ENCODE measurements around the gene PNPLA5. TPM values are rescaled to one million over a fixed set of nuclear protein-coding genes. Genes with fewer than 3 reads are reported as not detected.

The PNPLA5 gene
- total and polyA plus RNA-seq, 2 of the 13 experiments (the other 11 are each of a cell fraction or from before 2014, with no cell fraction given): not detected

- BruUV-seq (replicated peaks): no TSS peak
- Histone ChIP-seq H3K27ac (ENCODE audit: extremely low read length, insufficient read depth, low read length) (no peak overlapping the region), H3K27me3 (ENCODE audit: control insufficient read depth in 1 of 2, insufficient read depth in 2 of 2, low read length in 2 of 2) (peaks cover 0 to 10% of the 10 kb centered on the region in 2 experiments; a peak in 2 of 5 replicates), H3K36me3 (replicated peaks in 1 of 2; ENCODE audit: control insufficient read depth in 1 of 2, insufficient read depth in 2 of 2, low read length in 2 of 2) (no peaks in the 10 kb centered on the region), H2AFZ (ENCODE audit: low read length) (no peak overlapping the region), H3K4me3 (replicated peaks in 1 of 3; ENCODE audit: insufficient read depth in 1 of 3, low read depth in 2 of 3, low read length in 3 of 3) (no peak overlapping the region), H3K79me2 (ENCODE audit: insufficient read depth, low read length) (no peaks in the 10 kb centered on the region), H3K9me3 (ENCODE audit: low read length) (no peaks in the 10 kb centered on the region), H3K9ac (ENCODE audit: insufficient read depth, low read depth, low read length) (no peak overlapping the region), H4K20me1 (ENCODE audit: insufficient read depth, low read length) (no peaks in the 10 kb centered on the region), H3K4me2 (ENCODE audit: low read depth, low read length) (no peak overlapping the region), H3K4me1 (ENCODE audit: insufficient read depth, low read length) (no peaks in the 10 kb centered on the region)
- intact Hi-C loops (cut with micrococcal nuclease; ENCODE audit: unreplicated experiment): no loop called here
- no peak for ATAC-seq
- TF ChIP-seq HINFP (CRISPR knock-in tag; IDR thresholded peaks at IDR 0.05; ENCODE audit: low read depth) (no peak), ZNF362 (CRISPR knock-in tag; IDR thresholded peaks at IDR 0.05; ENCODE audit: borderline replicate concordance) (no peak), NCOA1 (CRISPR knock-in tag; IDR thresholded peaks at IDR 0.05) (no peak), CENPX (CRISPR knock-in tag; IDR thresholded peaks at IDR 0.05) (no peak), TCF7L2 (IDR thresholded peaks at IDR 0.05; ENCODE audit: low read depth, low read length) (no peak), PHF8 (CRISPR knock-in tag; IDR thresholded peaks at IDR 0.05) (no peak), YY1 (IDR thresholded peaks at IDR 0.05; ENCODE audit: insufficient read depth, insufficient replicate concordance, low read depth, low read length) (no peak)
- TF ChIP-seq, protein P1, sequence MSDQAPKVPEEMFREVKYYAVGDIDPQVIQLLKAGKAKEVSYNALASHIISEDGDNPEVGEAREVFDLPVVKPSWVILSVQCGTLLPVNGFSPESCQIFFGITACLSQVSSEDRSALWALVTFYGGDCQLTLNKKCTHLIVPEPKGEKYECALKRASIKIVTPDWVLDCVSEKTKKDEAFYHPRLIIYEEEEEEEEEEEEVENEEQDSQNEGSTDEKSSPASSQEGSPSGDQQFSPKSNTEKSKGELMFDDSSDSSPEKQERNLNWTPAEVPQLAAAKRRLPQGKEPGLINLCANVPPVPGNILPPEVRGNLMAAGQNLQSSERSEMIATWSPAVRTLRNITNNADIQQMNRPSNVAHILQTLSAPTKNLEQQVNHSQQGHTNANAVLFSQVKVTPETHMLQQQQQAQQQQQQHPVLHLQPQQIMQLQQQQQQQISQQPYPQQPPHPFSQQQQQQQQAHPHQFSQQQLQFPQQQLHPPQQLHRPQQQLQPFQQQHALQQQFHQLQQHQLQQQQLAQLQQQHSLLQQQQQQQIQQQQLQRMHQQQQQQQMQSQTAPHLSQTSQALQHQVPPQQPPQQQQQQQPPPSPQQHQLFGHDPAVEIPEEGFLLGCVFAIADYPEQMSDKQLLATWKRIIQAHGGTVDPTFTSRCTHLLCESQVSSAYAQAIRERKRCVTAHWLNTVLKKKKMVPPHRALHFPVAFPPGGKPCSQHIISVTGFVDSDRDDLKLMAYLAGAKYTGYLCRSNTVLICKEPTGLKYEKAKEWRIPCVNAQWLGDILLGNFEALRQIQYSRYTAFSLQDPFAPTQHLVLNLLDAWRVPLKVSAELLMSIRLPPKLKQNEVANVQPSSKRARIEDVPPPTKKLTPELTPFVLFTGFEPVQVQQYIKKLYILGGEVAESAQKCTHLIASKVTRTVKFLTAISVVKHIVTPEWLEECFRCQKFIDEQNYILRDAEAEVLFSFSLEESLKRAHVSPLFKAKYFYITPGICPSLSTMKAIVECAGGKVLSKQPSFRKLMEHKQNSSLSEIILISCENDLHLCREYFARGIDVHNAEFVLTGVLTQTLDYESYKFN (CRISPR knock-in tag; conservative IDR thresholded peaks at IDR 0.05): no peak
- TF ChIP-seq, protein P2, sequence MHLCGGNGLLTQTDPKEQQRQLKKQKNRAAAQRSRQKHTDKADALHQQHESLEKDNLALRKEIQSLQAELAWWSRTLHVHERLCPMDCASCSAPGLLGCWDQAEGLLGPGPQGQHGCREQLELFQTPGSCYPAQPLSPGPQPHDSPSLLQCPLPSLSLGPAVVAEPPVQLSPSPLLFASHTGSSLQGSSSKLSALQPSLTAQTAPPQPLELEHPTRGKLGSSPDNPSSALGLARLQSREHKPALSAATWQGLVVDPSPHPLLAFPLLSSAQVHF (CRISPR knock-in tag; IDR thresholded peaks at IDR 0.05): no peak
- TF ChIP-seq, protein P3, sequence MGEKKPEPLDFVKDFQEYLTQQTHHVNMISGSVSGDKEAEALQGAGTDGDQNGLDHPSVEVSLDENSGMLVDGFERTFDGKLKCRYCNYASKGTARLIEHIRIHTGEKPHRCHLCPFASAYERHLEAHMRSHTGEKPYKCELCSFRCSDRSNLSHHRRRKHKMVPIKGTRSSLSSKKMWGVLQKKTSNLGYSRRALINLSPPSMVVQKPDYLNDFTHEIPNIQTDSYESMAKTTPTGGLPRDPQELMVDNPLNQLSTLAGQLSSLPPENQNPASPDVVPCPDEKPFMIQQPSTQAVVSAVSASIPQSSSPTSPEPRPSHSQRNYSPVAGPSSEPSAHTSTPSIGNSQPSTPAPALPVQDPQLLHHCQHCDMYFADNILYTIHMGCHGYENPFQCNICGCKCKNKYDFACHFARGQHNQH (CRISPR knock-in tag; IDR thresholded peaks at IDR 0.05): no peak
- 7% methylated on average over 3 of the region's 8 CpGs for WGBS (ENCODE audit: low lambda C conversion rate)
- CTCF ChIA-PET (ENCODE audit: low intra/inter-chr PET ratio, low total read pairs): no interaction called here
- in situ Hi-C loops (cut with HindIII; ENCODE audit: extremely low pct_ligation_motif_present, low pct_unique_long_range_greater_than_20kb): loop anchor here (25.0 kb wide), 1 partner anchor 751 kb away; no protein-coding TSS in a partner anchor
- DNase-seq (ENCODE audit: low spot score): no peak
- FAIRE-seq: no peak
- POLR2A ChIA-PET: no interaction called here
These were observed 5.6 kb downstream of the PNPLA5 start for GRCh38 chr22:43886231-43886630.

Measured in HepG2 (cell line).